ENCODE data around the gene INPP5B. TPM values are rescaled to one million over a fixed set of nuclear protein-coding genes. Genes with fewer than 3 reads are reported as not detected.

INPP5B gene
- total RNA-seq, 4 donors from 2014 or later, result 32.6 to 80.8 (median 37.7) TPM

DNA sequence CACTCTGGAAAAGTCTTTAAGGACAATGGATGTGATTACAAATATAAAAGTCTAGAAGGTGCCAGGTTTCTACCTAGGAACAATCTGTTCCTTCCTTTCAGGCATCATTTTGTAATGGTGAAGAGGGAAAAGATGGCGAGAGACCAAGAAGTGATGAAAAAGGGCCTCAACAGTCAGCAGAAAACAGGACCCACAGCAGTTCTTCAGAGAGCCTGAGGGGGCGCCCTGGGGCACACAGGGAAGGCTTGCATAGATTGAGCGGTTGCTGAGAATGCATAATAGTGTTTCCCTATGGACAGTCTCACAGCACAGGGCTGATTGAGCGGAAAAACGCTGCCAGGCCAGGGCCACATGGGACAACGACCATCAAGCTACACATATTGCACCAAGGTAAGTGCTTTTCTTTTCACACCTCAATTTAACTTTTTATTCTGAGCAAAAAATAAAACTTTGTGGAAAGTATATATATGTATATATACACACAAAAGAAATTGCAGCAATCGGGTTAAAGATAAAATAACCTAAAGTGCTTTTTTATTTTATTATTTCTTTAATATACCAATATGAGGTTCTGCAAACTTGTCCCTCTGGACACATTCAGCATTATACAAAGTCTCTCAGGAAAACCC is 135.7 kb downstream of the INPP5B start:
- no peak overlapping the region for H3K4me3 ChIP-seq
- TF ChIP-seq POLR2A (IDR thresholded peaks at IDR 0.05) (no peak), POLR2AphosphoS5 (IDR thresholded peaks at IDR 0.05) (no peak)
- TF ChIP-seq, protein P1, sequence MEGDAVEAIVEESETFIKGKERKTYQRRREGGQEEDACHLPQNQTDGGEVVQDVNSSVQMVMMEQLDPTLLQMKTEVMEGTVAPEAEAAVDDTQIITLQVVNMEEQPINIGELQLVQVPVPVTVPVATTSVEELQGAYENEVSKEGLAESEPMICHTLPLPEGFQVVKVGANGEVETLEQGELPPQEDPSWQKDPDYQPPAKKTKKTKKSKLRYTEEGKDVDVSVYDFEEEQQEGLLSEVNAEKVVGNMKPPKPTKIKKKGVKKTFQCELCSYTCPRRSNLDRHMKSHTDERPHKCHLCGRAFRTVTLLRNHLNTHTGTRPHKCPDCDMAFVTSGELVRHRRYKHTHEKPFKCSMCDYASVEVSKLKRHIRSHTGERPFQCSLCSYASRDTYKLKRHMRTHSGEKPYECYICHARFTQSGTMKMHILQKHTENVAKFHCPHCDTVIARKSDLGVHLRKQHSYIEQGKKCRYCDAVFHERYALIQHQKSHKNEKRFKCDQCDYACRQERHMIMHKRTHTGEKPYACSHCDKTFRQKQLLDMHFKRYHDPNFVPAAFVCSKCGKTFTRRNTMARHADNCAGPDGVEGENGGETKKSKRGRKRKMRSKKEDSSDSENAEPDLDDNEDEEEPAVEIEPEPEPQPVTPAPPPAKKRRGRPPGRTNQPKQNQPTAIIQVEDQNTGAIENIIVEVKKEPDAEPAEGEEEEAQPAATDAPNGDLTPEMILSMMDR (IDR thresholded peaks at IDR 0.05), result peak; percentile 47 to 72 (median 54)
- no peaks in the 10 kb centered on the region for H3K27me3 ChIP-seq
- ATAC-seq, result peak; percentile 20
- 37 to 38% methylated on average over 7 of the region's 7 CpGs for WGBS, 2 donors (ENCODE audit: low coverage in 1 of 2)
- H3K27ac ChIP-seq, result peak overlapping the region in 3 of 4 donors; percentile 21 to 50 (median 35)
- no peaks in the 10 kb centered on the region for H3K9me3 ChIP-seq
- peaks cover 7 to 47% (median 11%) of the 10 kb centered on the region in 3 donors for H3K4me1 ChIP-seq
- H3K36me3 ChIP-seq, result peaks cover 0 to 33% of the 10 kb centered on the region in 2 donors

Small RNA genes within 50 kb of the gene (small RNA-seq; reads per million reads assigned to genes)
- gene RF00017, result 0 reads per million in 4 donors
- gene RF00092, result 0 reads per million in 4 donors
- gene RNU6-510P, result 0 to 0.27 (median 0) reads per million in 4 donors
- 0 reads per million in 4 donors for gene RNU6-584P

Other genes with a start within 250 kb of the INPP5B start
- under 1 TPM; 0.12 to 0.93 (median 0.51) TPM for gene EPHA10, start 181.9 kb downstream of the INPP5B start, total RNA-seq
- 1 to 10 TPM; 1.5 to 2.8 (median 2.7) TPM for gene MANEAL, start 153.2 kb downstream of the INPP5B start, total RNA-seq
- 10 to 100 TPM; 53.7 to 73.0 (median 62.5) TPM for gene C1orf122, start 139.3 kb downstream of the INPP5B start, total RNA-seq
- gene YRDC, start 138.8 kb downstream of the INPP5B start, total RNA-seq, result 10 to 100 TPM; 13.6 to 16.9 (median 15.4) TPM
- 1 to 10 TPM; 3.8 to 7.6 (median 5.4) TPM for gene MTF1, start 87.5 kb downstream of the INPP5B start, total RNA-seq
- gene SF3A3, start 43.0 kb upstream of the INPP5B start, total RNA-seq, result 10 to 100 TPM; 44.0 to 61.9 (median 50.9) TPM
- 10 to 100 TPM; 25.8 to 58.4 (median 30.6) TPM for gene FHL3, start 58.5 kb upstream of the INPP5B start, total RNA-seq
- 10 to 100 TPM; 50.7 to 79.2 (median 59.8) TPM for gene UTP11, start 65.7 kb upstream of the INPP5B start, total RNA-seq
- under 1 TPM in 1 of 4 donors, not detected in 3; 0.20 TPM for gene POU3F1, start 99.7 kb upstream of the INPP5B start, total RNA-seq

All from gastroesophageal sphincter (tissue), 4 donors.